D721Med (cell line): ENCODE measurements around the gene SPINK13.

Experiments
- DNase-seq: peaks from one replicate; pipeline ENCODE4 v3.0.0; 2011; ENCODE audit warnings: low spot score; ENCODE audit not compliant: insufficient read length
- FAIRE-seq: peaks from 2 replicates; lab custom pipeline; 2011; peaks lifted over from hg19 to GRCh38; lab: Jason Lieb, UNC
- CTCF ChIP-seq: IDR thresholded peaks from 2 replicates; pipeline ENCODE4 v1.5.1; 2012; ENCODE audit warnings: mild to moderate bottlenecking, control low read depth; ENCODE audit not compliant: insufficient read depth; ENCODE audit errors: missing control alignments

The SPINK13 gene

DNA sequence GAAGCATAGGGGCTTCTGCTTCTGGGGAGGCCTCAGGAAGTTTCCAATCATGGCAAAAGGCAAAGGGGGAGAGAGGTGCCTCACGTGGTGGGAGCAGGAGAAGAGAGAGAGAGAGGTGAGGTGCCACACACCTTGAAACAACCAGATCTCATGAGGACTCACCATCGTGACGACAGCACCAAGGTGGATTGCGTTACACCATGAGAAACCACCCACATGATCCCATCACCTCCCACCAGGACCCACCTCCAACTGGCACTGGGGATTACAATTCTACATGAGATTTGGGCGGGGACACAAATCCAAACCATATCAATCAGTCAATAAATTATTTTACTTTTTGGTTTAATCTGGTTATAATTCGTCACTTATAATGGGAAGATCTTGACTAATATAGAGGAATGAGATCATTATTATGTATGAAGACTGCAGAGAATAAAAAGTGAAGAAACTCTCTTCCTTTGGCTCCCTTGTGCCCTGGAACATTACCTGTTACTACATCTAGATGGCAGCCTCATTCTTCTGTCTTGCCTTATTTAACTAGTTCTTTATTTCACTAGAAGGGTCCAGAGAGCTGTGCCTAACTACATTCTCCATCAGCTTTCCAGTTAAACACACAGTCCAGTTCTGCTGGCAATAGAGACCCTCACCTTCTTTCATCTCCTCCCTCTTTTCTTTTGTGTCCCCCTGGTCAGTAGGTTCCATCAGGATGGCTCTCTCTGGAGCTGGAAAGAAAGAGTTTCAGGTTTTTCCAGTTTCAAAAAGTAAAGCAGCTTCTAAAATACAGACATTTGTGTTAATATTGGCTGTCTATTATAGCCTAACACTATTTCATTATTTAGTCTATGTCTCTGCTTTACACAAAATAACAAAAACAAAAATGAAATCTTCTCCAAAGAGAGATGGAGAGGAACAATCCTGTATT, 21.9 kb downstream of the SPINK13 start:
- no peak for DNase-seq
- peak; percentile 49 for TF ChIP-seq CTCF
- FAIRE-seq: no peak

DNA sequence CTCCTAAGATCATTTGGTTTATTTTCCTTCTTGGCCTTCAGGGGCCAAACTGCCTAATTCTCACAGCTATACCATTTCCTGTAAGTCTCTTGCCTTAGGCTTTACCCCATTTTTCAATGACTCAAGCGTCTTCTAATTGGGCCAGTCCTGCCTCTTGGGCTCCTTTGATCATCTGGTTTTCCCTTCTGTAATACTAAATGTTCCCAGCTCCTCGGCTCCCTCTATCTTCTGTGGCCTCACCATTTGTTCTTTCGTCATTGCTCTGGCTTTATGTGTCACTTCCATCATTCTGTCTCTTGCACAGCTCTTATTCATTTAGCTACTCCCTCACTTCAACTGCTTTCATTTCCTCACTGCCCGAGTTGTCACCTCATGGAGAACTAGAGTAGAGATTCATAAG, 29.1 kb downstream of the SPINK13 start:
- DNase-seq (no peak), FAIRE-seq (no peak)
- no peak for TF ChIP-seq CTCF

GRCh38 chr5:148306446-148306845, 37.9 kb downstream of the SPINK13 start:
- TF ChIP-seq CTCF: no peak
- no peak for DNase-seq
- FAIRE-seq: no peak

DNA sequence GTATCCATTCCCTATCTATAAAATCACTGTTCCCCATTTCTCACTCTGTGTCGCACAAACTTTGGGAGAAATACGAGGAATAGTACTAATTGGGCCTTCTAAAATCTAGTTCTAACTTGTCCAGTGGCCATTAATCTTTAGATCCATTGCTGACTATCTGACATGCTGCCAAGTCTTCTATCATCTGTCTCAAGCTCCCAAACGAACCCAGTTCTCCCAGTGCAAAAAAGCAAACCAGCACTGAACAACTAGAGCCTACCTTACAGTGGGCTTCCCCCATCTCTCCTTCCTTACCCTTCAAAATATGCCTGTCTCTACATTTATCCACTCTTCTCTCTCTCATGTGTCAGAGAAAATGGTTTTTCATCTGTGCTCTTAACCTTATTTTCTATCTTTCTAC, 40.4 kb downstream of the SPINK13 start:
- DNase-seq (no peak), FAIRE-seq (no peak)
- TF ChIP-seq CTCF: no peak

GRCh38 chr5:148309746-148310145, 41.2 kb downstream of the SPINK13 start:
- no peak for FAIRE-seq
- DNase-seq: no peak
- no peak for TF ChIP-seq CTCF

GRCh38 chr5:148311484-148311883, 42.9 kb downstream of the SPINK13 start:
- no peak for TF ChIP-seq CTCF
- no peak for DNase-seq
- no peak for FAIRE-seq

GRCh38 chr5:148312153-148312552, 43.6 kb downstream of the SPINK13 start, which contains the start of gene SPINK7:
SPINK7 (plus strand) TSS chr5:148312423; CDS start chr5:148312484, 61 bp downstream.
- FAIRE-seq: no peak
- TF ChIP-seq CTCF: no peak
- DNase-seq: no peak
